HUDEP-2 (cell line): ENCODE measurements around the gene NUP62.

Source experiments
- DNase-seq, 76 experiments: peaks; one replicate each; lab custom pipeline; 2025; ENCODE audit not compliant: unreplicated experiment in 76 of 76; lab: John Stamatoyannopoulos, UW

The NUP62 gene

GRCh38 chr19:49907745-49908446 lies 21.4 kb downstream of the NUP62 start:
- DNase-seq: no peak

- DNase-seq: no peak
These were observed 22.3 kb downstream of the NUP62 start for GRCh38 chr19:49906879-49907564.

- no peak for DNase-seq
These were observed 25.2 kb downstream of the NUP62 start for GRCh38 chr19:49904136-49904535.

GRCh38 chr19:49896863-49897621 lies 32.3 kb downstream of the NUP62 start, which contains the start of gene IL4I1:
IL4I1 (minus strand) TSS chr19:49896887; CDS start chr19:49896160, 727 bp downstream.
- no peak for DNase-seq

GRCh38 chr19:49895566-49896297 lies 33.6 kb downstream of the NUP62 start:
- no peak for DNase-seq

- no peak for DNase-seq
These were observed 34.3 kb downstream of the NUP62 start for GRCh38 chr19:49894879-49895565.

GRCh38 chr19:49894011-49894664 lies 35.2 kb downstream of the NUP62 start:
- no peak for DNase-seq

- no peak for DNase-seq
These were observed 36.6 kb downstream of the NUP62 start for GRCh38 chr19:49892716-49893115.

- no peak for DNase-seq
These were observed 37.9 kb downstream of the NUP62 start for GRCh38 chr19:49891393-49891792.

- DNase-seq: peak in 58 of 76 experiments; percentile 16 to 98 (median 72)
These were observed 38.7 kb downstream of the NUP62 start for GRCh38 chr19:49890349-49891311.

- peak in 72 of 76 experiments; percentile 23 to 98 (median 82) for DNase-seq
These were observed 39.5 kb downstream of the NUP62 start for GRCh38 chr19:49889687-49890348.

- DNase-seq: no peak
These were observed 40.1 kb downstream of the NUP62 start for GRCh38 chr19:49889038-49889686.

GRCh38 chr19:49888510-49888824 lies 40.8 kb downstream of the NUP62 start:
- no peak for DNase-seq

GRCh38 chr19:49887665-49888509 lies 41.4 kb downstream of the NUP62 start:
- DNase-seq: no peak

- no peak for DNase-seq
These were observed 42.2 kb downstream of the NUP62 start for GRCh38 chr19:49887037-49887664.

- DNase-seq: no peak
These were observed 44.5 kb downstream of the NUP62 start for GRCh38 chr19:49884760-49885159.
